Heart right ventricle (tissue), 16 donors: Measurements from ENCODE around the gene KCNQ1. TPM values are rescaled to one million over a fixed set of nuclear protein-coding genes. Genes with fewer than 3 reads are reported as not detected.

ENCODE experiments used
- ATAC-seq, 8 donors: fragments of 200-7000 bp; cut with Tn5 transposase; one replicate each; pipeline ENCODE4 v1.9.1; 2020; ENCODE audit warnings: mild to moderate bottlenecking in 8 of 8, moderate library complexity in 8 of 8, moderate number of reproducible peaks in 1 of 8
- DNase-seq, 2 donors: peaks; one replicate each; pipeline ENCODE4 v3.0.0-alpha.2; 2020
- H3K27ac ChIP-seq, 10 donors: fragments of 200-600 bp; sonication (generic) in 2 of 10; one replicate each; pipeline versions ENCODE4 v1.5.0 to v1.8.0; 2020 to 2022; ENCODE audit warnings: mild to moderate bottlenecking in 3 of 10
- H3K27me3 ChIP-seq, 7 donors: fragments of 200-600 bp; one replicate each; pipeline ENCODE4 v1.8.0; 2021 to 2022; ENCODE audit warnings: mild to moderate bottlenecking in 2 of 7
- H3K36me3 ChIP-seq, 9 donors: fragments of 200-600 bp; sonication (generic) in 1 of 9; one replicate each; pipeline versions ENCODE4 v1.5.0 to v1.8.0; 2020 to 2022; ENCODE audit warnings: mild to moderate bottlenecking in 2 of 9
- H3K4me1 ChIP-seq, 9 donors: fragments of 200-600 bp; sonication (generic) in 1 of 9; one replicate each; pipeline versions ENCODE4 v1.5.0 to v1.8.0; 2020 to 2022; ENCODE audit warnings: mild to moderate bottlenecking in 4 of 9
- H3K4me3 ChIP-seq, 10 donors: fragments of 200-600 bp; sonication (generic) in 2 of 10; one replicate each; pipeline versions ENCODE4 v1.5.0 to v1.8.0; 2020 to 2022; ENCODE audit warnings: mild to moderate bottlenecking in 7 of 10, moderate library complexity in 2 of 10
- H3K9me3 ChIP-seq, 11 donors: fragments of 200-600 bp in 10 of 11; sonication (generic) in 2 of 11; one replicate each; pipeline versions ENCODE4 v1.5.0 to v1.8.0; 2013 to 2022; ENCODE audit warnings: mild to moderate bottlenecking in 2 of 11, control low read depth in 1 of 11, moderate library complexity in 1 of 11
- CTCF ChIP-seq, 9 donors: fragments of 200-600 bp; sonication (generic) in 2 of 9; IDR thresholded peaks; one replicate each; pipeline versions ENCODE4 v1.5.0 to v1.8.0; 2021 to 2022; ENCODE audit warnings: antibody characterized with exemption in 9 of 9, mild to moderate bottlenecking in 5 of 9, moderate library complexity in 1 of 9
- WGBS, 2 donors: extraction: QIAGEN DNeasy Blood & Tissue Kit; methylation state at CpG; one replicate each; pipeline ENCODE4 v1.1.7; 2013; ENCODE audit warnings: inconsistent platforms in 1 of 2; 5-methylcytosine and 5-hydroxymethylcytosine counted together
- intact Hi-C, 10 donors: fragments of 100-400 bp; cut with DNase I; formaldehyde crosslinking; loops; one replicate each; pipeline versions ENCODE4 v1.11.1 to v1.14.2; 2022
- polyA plus RNA-seq, 2 donors: library from polyadenylated mRNA; stranded (reverse); fragments of 200-250 nt; gene quantifications; one replicate each; pipeline ENCODE4 v1.2.3, GENCODE V29; 2013
- total RNA-seq, 10 donors: library from RNA; stranded (reverse); fragmentation: NEBNext Ultra II Directional in 3 of 10; extraction: Animal tissue kit (Norgen Biotek cat#: 25700) in 3 of 10; gene quantifications; one replicate each; pipeline versions ENCODE4 v1.2.1 to v1.2.4, GENCODE V29; 2021 to 2023
- donor health status: Arrhythmogenic right ventricular cardiomyopathy.
- donor health status: ischemic (EF 13 %, LVEDD 7.1; RV severe dilation, severe dysfunction).
- donor health status: healthy with polysubstance abuse.
- donor health status: DM: no; HTN: yes; CAD: no.
- donor health status: DM: no; HTN: no; CAD: no.
- donor health status: ischemic (EF 25% LVEDD 6.9; RV normal size, moderate dysfunction).
- donor health status: ischemic (EF 25% LVEDD 5.7; RV mildly dilated, moderate dysfunction).
- donor health status: healthy.
- donor health status: DM: yes; HTN: yes; CAD: no.
- donor health status: Ischemic cardiomyopathy.
- donor health status: ischemic (EF 35%, LVEDD 5.7; RV mildly dilated, moderate dysfunction).
- donor health status: nonischemic (EF 11% LVEDD 7.7; RV severe dilation, severe dysfunction).
- donor health status: DM: yes; HTN: yes; CAD: no.
- donor health status: PGD.
- donor health status: ischemic (EF 29% LVEDD 5.4; RV normal size, mild dysfunction).
- donor health status: nonischemic (EF 23%, LVEDD 6.1; RV moderate dilation, normal function).

The KCNQ1 gene
- total and polyA plus RNA-seq, 12 donors, result 19.9 to 48.2 (median 33.7) TPM

- Histone ChIP-seq H3K4me1 (peaks cover 0 to 25% (median 6%) of the 10 kb centered on the region in 9 donors), H3K27me3 (no peaks in the 10 kb centered on the region), H3K9me3 (peaks cover 0 to 9% (median 0%) of the 10 kb centered on the region in 11 donors), H3K4me3 (no peak overlapping the region), H3K27ac (no peak overlapping the region), H3K36me3 (no peaks in the 10 kb centered on the region)
- intact Hi-C loops, result loop anchor here in 1 of 10 donors (10.0 kb wide), 1 partner anchor 61 kb away; no protein-coding TSS in a partner anchor
- DNase-seq, result no peak
- WGBS, 2 donors, result 63 to 65% methylated on average over 16 of the region's 16 CpGs
- TF ChIP-seq CTCF (IDR thresholded peaks at IDR 0.05), result no peak
- no peak for ATAC-seq
Observed at GRCh38 chr11:2703363-2704141, 258.7 kb downstream of the KCNQ1 start.

- Histone ChIP-seq H3K9me3 (peaks cover 0 to 9% (median 0%) of the 10 kb centered on the region in 11 donors), H3K27me3 (no peaks in the 10 kb centered on the region), H3K36me3 (no peaks in the 10 kb centered on the region), H3K4me3 (no peak overlapping the region), H3K27ac (no peak overlapping the region), H3K4me1 (peaks cover 0 to 27% (median 10%) of the 10 kb centered on the region in 9 donors)
- no peak for ATAC-seq
- no peak for TF ChIP-seq CTCF (IDR thresholded peaks at IDR 0.05)
- intact Hi-C loops, result loop anchor here in 1 of 10 donors (10.0 kb wide), 1 partner anchor 60 kb away; no protein-coding TSS in a partner anchor
- 96 to 98% methylated on average over 6 of the region's 6 CpGs for WGBS, 2 donors
- DNase-seq, result no peak
Observed at GRCh38 chr11:2704356-2704755, 259.5 kb downstream of the KCNQ1 start.

DNA sequence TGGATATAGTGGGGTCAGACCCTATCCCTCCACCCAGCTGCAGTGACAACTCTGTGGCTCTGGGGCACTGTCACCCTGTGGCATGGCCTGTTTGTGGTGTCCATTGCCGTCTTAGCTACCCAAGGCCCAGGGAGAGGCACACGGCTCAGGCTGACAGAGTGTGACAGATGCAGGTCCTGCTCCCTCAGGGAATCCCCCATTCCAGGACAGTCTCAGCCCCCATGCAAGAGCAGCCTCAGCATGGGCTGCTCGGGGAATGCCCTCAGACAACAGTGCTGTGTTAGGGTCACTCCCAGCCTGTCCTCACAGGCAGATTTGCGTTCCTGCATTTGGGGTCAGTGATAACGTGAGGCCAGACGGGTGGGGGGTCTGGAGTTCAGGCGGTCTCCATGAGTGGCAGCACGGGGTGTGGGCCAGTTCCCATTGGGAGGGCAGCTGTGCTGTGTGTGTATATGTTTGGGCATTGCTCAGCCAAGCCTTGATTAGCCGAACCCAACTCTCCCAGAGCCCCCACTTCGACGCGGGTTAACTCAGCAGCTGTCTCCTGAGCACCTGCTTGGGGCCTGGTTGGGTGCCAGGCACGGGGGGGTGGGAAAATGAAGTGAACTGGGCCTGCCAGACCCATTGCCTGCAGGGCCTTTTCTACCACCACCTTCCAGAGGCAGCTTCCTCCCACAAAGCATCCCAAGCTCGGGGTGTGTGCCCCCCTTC, 260.2 kb downstream of the KCNQ1 start:
- no peaks in the 10 kb centered on the region for H3K36me3 ChIP-seq
- intact Hi-C loops, result loop anchor here in 1 of 10 donors (10.0 kb wide), 1 partner anchor 60 kb away; no protein-coding TSS in a partner anchor
- peaks cover 0 to 10% (median 2%) of the 10 kb centered on the region in 11 donors for H3K9me3 ChIP-seq
- no peak for ATAC-seq
- no peak for DNase-seq
- no peak overlapping the region for H3K4me3 ChIP-seq
- no peak overlapping the region for H3K27ac ChIP-seq
- 91 to 92% methylated on average over 14 of the region's 14 CpGs for WGBS, 2 donors
- H3K4me1 ChIP-seq, result peaks cover 0 to 27% (median 10%) of the 10 kb centered on the region in 9 donors
- TF ChIP-seq CTCF (IDR thresholded peaks at IDR 0.05), result no peak
- H3K27me3 ChIP-seq, result no peaks in the 10 kb centered on the region

DNA sequence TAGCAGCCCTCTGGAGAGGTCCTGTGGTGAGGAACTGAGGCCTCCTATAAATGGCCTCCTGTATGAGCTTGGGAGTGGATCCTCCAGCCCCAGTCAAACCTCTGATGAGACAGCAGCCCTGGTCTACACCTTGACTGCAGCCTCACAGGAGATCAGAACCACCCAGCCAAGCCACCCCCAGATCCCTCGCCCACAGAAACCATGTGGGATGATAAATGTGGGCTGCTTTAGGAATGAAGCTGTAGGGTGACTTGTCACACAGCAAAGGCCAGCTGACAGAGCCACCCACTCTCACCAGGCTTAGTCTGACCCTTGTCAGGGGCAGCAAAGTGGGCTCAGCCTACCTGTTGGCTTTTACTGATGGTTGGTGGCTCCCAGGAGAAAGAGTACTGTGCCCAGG, 261.5 kb downstream of the KCNQ1 start:
- no peak for DNase-seq
- TF ChIP-seq CTCF (IDR thresholded peaks at IDR 0.05), result no peak
- Histone ChIP-seq H3K4me3 (no peak overlapping the region), H3K36me3 (no peaks in the 10 kb centered on the region), H3K27me3 (no peaks in the 10 kb centered on the region), H3K27ac (no peak overlapping the region), H3K4me1 (peaks cover 0 to 23% (median 10%) of the 10 kb centered on the region in 9 donors), H3K9me3 (peaks cover 0 to 20% (median 3%) of the 10 kb centered on the region in 11 donors)
- 97 to 100% methylated on average over 1 of the region's 1 CpG for WGBS, 2 donors
- no peak for ATAC-seq
- intact Hi-C loops, result loop anchor here in 1 of 10 donors (10.0 kb wide), 1 partner anchor 58 kb away; no protein-coding TSS in a partner anchor
